GM21786 (cell line): Measurements from ENCODE around the gene MTOR.
"Not testable (repeated sequence)": the region's sequence is repeated elsewhere in the genome, so short reads cannot be mapped to it uniquely, and the experiment has no call there.

Experiments used
- ATAC-seq: cut with Tn5 transposase; IDR thresholded peaks from one replicate; pipeline ENCODE4 v1.9.1; 2021; ENCODE audit not compliant: unreplicated experiment

MTOR gene

GRCh38 chr1:11125931-11126330 is 136.4 kb downstream of the MTOR start:
- no peak for ATAC-seq

- ATAC-seq, result no peak
Measured at GRCh38 chr1:11124965-11125364, 137.4 kb downstream of the MTOR start.

DNA sequence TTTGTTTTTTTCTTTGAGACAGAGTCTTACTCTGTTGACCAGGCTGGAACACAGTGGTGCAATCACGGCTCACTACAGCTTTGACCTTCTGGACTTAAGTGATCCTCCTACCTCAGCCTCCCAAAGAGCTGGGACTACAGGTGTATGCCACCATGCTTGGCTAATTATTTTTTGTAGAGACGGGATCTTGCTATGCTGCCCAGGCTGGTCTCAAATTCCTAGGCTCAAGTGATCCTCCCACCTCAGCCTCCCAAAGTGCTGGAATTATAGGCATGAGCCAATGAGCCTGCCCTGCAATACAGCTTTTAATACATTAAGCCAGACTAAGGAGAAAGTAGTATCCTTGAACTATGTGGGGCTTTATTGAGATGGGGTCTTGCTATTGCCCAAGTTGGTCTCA is 146.0 kb downstream of the MTOR start:
- no peak for ATAC-seq

GRCh38 chr1:11114966-11115365 is 147.4 kb downstream of the MTOR start:
- ATAC-seq, result no peak

GRCh38 chr1:11109047-11109760 is 153.1 kb downstream of the MTOR start:
- ATAC-seq, result no peak

DNA sequence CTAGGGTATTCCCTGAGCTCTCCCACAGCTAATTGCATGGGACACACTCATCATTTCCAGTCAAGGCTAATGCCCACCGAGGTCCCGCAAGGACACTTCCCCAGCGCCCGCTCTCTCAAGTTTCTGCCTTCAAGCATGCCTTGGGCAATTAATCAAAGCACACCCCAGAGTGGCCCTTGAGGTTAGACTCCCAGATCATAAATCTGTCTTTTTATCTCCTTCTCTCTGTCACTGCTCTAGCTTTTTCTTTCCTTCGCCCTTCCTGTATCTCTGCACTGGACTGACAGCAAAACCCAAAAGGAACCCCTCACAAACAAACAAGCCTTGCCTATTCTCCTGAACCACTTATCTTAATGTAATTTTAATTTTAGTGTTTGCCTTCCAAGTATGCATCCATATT is 154.8 kb downstream of the MTOR start:
- no peak for ATAC-seq

- ATAC-seq, result no peak
Measured at GRCh38 chr1:11105586-11105985, 156.8 kb downstream of the MTOR start.

- ATAC-seq, result no peak
Measured at GRCh38 chr1:11101347-11101746, 161.0 kb downstream of the MTOR start.

DNA sequence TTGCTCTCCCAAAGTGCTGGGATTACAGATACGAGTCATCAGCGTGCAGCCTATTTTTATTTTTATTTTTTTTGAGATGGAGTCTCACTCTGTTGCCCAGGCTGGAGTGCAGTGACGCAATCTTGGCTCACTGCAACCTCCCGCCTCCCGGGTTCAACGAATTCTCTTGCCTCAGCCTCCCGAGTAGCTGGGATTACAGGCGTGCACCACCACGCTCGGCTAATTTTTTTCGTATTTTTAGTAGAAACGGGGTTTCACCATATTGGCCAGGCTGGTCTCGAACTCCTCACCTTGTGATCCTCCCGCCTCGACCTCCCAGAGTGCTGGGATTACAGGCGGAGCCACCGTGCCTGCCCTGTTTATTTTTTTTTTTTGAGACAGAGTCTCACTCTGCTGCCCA is 161.5 kb downstream of the MTOR start:
- ATAC-seq, result not testable (repeated sequence)

DNA sequence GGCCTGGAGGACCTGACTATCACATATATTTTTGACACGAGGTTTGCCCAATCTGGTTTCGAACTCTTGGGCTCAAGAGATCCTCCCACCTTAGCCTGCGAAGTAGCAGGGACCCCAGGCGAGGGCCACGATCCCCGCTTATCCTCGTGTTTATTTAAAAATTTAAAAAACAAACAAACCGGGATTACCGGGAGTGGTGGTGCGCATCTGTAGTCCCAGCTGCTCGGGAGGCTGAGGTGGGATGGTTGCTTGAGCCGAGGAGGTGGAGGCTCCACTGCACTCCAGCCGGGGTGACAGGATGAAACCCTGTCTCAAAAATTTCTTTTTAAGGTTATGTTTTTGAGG is 162.2 kb downstream of the MTOR start:
- ATAC-seq, result no peak

DNA sequence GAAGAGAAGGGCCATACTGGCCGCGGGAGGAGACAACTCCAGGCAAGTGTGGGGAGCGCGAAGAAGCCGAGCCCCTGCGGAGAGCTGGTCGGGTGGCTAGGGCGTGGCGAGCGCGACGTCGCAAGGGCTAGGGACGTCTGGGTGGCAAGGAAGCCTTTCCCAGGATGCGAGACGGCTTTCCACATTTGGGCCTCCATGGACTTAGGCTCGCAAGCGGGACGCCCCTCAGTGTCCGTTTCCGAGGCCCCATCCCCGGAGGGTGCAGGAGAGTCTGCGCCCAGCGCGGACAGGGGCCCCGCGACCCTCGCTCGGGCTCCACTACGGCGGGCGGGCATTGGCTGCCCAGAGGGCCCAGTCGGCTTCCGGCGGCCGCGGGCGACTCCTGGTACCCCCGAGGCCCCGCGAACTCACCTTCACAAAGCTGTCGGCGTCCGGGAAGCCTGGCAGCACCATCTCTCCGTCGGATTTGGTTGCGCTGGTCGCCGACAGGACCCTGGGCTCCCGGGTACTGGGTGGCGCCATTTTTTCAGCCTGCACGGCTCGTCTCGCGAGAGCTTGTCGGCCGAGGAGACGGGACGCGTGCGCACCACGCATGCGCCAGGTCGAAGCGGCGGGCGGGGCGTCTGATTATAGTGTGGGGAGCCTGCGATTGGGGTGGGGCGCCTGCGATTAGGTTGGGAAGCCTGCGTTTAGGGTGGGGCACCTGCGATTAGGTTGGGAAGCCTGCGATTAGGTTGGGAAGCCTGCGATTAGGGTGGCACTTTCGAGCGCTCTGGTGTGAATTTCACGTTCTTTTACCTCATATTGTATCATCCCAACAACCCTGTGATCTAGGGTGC is 162.8 kb downstream of the MTOR start, which contains the start of gene EXOSC10:
Gene EXOSC10, minus strand, starts transcription at position 560 of the 839 bp plus-strand sequence. Its CDS starts 38 bp downstream, at position 522.
- ATAC-seq, result peak; percentile 86

- no peak for ATAC-seq
Measured at GRCh38 chr1:11098931-11099309, 163.4 kb downstream of the MTOR start.

DNA sequence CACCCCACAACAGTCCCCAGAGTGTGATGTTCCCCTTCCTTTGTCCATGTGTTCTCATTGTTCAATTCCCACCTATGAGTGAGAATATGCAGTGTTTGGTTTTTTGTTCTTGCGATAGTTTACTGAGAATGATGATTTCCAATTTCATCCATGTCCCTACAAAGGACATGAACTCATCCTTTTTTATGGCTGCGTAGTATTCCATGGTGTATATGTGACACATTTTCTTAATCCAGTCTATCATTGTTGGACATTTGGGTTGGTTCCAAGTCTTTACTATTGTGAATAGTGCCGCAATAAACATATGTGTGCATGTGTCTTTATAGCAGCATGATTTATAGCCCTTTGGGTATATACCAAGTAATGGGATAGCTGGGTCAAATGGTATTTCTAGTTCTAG is 178.6 kb downstream of the MTOR start:
- ATAC-seq, result not testable (repeated sequence)

- no peak for ATAC-seq
Measured at GRCh38 chr1:11080931-11081330, 181.4 kb downstream of the MTOR start.

- no peak for ATAC-seq
Measured at GRCh38 chr1:11078631-11079030, 183.7 kb downstream of the MTOR start.

DNA sequence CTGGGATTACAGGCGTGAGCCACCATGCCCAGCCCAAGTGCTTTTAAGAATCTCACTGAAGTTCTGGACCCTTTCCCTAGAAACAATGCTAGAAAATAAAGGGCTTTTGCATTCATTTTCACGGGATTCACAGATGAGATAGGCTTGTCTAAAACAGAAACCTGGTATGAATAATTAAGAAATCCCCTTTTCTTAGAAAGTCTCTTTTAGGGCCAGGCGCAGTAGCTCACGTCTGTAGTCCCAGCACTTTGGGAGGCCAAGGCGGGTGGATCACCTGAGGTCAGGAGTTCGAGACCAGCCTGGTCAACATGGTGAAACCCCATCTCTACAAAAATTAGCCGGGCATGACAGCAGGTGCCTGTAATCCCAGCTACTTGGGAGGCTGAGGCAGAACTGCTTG is 189.0 kb downstream of the MTOR start:
- ATAC-seq, result not testable (repeated sequence)

GRCh38 chr1:11072216-11072917 is 190.0 kb downstream of the MTOR start:
- no peak for ATAC-seq

- ATAC-seq, result no peak
Measured at GRCh38 chr1:11071463-11072215, 190.7 kb downstream of the MTOR start.

DNA sequence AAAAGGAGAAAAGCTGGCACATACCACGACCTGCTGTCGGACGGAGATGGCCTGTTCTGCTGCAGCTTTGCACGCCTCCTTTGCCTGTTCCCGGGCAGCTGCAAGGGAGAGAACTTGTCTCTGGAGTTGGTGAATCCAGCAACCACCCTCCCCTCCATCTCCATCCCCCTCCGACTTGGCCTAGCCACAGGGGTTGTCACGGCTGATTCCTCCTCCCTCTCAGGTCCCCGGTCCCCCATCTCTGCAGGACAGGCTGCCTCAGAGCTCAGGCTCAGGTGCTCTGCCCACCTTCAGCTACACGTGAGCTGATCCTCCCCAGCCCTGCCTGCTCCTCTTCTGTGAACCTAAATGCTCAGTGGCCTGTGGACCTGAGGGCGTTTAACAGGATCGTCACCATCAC is 191.5 kb downstream of the MTOR start:
- no peak for ATAC-seq

- no peak for ATAC-seq
Measured at GRCh38 chr1:11068600-11069473, 193.5 kb downstream of the MTOR start.
